Fibroblast of peridontal ligament (primary cell): ENCODE data around the gene MRPL2.
"Not testable (repeated sequence)": the region's sequence is repeated elsewhere in the genome, so short reads cannot be mapped to it uniquely, and the experiment has no call there.

ENCODE experiments used
- DNase-seq: peaks from one replicate; pipeline ENCODE4 v3.0.0-alpha.2; 2010; ENCODE audit errors: extremely low read depth

Gene MRPL2

GRCh38 chr6:43053545-43054205 lies 5.6 kb downstream of the MRPL2 start, which contains the start of gene CUL7:
TSS of gene CUL7 (minus strand) at chr6:43053851. CDS start at chr6:43052788, 1,063 bp downstream.
- peak; percentile 94 for DNase-seq

GRCh38 chr6:43052842-43053544 lies 6.2 kb downstream of the MRPL2 start:
- peak; percentile 34 for DNase-seq

DNA sequence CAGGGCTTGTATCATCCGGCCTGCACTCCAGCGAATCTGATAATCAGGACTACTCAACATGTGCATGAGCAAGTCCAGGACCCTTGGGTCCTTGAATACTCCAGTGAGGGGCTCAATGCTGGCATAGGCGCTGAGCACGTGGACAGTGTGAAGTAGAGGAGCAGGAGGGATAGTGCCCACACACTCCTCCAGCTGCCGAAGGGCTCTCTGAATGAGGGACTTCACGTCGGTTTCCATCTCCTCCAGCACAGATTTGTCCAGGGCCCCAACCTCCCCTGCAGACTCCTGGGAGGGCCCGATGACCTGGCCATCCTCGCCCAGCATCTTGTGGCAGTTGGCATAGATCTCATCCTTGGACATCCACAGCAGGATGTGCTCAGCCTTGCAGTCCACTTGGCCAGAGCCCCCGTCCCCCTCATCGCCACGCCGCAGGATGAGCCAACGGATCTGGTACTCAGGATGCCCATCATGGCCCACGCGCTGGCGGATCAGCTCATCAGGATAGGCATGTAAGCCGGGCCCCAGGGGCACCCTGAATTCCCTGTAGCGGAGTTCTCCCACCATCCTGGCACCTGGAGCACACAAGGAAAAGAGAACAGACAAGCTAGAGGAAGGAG lies 6.9 kb downstream of the MRPL2 start:
- no peak for DNase-seq

DNA sequence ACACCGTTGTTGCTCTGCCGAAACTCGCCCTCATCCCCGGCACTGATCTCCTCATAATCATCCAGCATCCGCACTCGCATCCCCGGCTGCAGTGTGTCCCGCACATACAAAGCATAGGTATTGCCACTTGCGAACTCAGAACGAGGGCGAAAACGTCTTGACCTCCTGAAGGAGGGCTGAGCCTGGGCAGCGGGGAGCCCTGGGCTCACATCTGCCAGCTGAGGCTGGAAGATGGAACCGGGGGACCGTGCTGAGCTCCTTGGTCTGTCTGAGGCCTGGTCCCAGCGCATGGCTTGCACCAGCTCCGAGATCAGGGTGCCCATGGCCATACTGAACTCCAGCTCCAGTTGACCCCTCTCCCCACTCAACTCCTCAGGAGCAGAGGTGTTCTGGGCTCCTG lies 8.3 kb downstream of the MRPL2 start:
- DNase-seq, result no peak

GRCh38 chr6:43047998-43048397 lies 11.2 kb downstream of the MRPL2 start:
- no peak for DNase-seq

GRCh38 chr6:43045371-43045930 lies 13.8 kb downstream of the MRPL2 start:
- no peak for DNase-seq

- DNase-seq, result no peak
Measured at GRCh38 chr6:43043310-43043709, 15.9 kb downstream of the MRPL2 start.

DNA sequence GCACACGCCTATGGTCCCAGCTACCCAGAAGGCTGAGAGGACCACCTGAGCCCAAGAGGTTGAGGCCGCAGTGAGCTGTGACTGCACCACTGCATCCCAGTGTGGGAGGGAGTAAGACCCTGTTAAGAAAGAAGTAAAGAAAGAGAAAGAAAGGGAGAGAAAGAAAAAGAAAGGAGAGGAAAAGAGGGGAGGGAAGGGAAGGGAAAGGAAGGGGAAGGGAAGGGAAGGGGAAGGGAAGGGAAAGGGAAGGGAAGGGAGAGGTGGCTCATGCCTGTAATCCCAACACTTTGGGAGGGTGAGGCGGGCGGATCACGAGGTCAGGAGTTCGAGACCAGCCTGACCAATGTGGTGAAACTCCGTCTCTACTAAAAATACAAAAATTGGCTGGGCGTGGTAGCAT lies 17.8 kb downstream of the MRPL2 start:
- not testable (repeated sequence) for DNase-seq

GRCh38 chr6:43040542-43041257 lies 18.5 kb downstream of the MRPL2 start:
- no peak for DNase-seq

DNA sequence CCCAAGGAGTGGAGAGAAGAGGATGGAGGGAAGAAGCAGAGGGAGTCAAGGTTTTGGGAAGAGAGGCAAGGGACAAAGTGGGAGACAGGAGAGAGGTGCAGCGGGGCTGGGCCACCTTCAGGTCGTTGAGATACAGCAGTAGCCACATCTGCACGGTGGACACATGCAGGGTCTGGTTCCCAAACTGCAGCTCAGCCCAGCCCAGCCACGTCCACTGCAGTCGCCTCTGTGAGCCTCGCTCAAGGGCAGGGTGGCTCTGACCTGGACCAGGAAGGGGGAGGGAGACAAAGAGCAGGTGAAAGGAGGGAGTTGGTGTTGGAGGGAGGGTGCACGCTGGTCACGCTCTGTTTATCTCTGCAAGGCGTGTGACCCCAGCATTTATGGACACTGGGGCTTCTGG lies 20.5 kb downstream of the MRPL2 start:
- no peak for DNase-seq

DNA sequence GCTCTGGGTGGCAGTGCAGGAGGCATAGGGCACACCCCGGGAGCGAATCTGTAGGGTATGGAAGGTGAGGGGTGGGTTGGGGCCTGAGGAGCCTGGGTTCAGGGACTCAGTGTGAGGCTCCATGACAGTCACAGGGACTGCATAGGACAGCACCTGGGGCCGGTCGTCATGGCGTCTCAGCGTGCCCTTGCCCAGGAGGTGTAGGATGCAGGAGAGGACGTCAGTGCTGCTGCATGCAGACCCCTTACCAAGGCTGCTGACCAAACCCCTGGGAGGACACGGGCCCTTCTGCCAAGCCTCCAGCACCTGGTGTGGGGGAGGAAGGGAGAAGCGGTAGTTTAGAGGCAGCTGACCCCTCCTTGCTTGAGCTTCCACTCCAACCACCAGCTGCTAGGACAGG lies 21.5 kb downstream of the MRPL2 start:
- no peak for DNase-seq

DNA sequence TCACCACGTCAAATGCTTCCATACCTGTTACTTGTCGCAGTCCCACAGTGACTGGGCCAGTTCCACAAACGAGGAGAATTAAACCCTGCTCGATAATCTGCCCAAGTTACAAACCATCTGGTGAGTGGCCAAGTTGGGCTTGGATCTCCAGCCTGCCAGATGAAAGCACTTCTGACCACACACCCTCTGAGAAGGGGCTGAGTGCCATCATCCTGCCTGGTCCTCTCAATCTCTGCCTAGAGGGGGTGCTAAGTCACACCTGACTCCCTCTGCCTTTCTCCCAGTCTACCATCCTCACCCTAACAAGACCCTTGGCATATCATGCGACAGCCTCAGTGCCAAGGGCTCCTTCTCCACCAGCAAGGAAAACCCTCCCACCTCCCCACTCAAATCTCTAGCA lies 22.0 kb downstream of the MRPL2 start:
- peak; percentile 23 for DNase-seq

DNA sequence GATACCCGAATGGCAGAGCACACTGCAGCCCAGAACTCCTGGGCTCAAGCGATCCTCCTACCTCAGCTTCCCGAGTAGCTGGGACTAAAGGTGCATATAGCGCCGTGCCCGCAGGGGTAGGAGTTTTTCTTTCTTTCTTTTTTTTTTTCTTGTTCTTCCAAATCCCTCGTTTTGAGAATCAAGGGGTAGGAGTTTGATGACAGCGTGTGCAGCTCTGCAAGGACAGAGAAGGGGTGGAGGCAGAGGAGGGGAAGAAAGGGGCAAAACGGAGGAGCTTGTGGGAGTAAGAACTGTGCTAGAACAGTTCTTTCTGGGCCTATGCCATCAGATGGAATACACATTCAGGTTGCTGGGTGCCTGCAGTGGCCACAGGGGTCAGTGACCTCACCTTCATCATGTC lies 22.5 kb downstream of the MRPL2 start:
- DNase-seq, result no peak

GRCh38 chr6:43035495-43036194 lies 23.6 kb downstream of the MRPL2 start:
- no peak for DNase-seq

- DNase-seq, result no peak
Measured at GRCh38 chr6:43034190-43034525, 25.1 kb downstream of the MRPL2 start.

DNA sequence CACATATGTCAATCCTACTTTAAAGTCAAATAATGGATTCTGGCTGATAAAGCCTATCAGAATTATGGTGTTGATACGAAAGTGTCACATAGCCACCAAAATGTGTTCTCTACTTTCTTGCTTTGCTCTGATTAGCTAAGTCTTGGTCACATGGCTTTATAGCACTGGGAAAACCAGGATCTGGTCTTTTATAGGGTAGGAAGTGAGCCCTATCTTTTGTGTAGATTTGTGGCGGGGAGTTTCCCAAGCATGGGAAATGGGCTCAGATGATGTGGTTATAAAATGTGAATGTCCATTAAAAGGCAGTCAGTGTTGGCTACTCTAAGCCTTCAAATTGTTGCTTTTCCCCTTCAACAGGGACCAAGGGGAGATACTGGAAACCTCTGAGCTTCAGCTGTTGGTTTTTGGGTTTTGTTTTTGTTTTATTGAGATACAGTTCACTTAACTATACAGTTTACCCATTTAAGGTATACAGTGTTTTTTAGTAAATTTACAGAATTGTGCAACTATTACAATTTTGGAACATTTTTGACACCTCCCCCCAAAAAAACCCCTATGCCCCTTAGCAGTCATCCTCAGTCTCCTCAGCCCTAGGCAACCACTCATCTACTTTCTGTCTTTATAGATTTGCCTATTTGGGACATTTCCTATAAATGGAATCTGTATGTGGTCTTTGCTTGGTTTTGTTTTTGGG lies 25.6 kb downstream of the MRPL2 start:
- no peak for DNase-seq

GRCh38 chr6:43032326-43032725 lies 26.9 kb downstream of the MRPL2 start:
- no peak for DNase-seq

DNA sequence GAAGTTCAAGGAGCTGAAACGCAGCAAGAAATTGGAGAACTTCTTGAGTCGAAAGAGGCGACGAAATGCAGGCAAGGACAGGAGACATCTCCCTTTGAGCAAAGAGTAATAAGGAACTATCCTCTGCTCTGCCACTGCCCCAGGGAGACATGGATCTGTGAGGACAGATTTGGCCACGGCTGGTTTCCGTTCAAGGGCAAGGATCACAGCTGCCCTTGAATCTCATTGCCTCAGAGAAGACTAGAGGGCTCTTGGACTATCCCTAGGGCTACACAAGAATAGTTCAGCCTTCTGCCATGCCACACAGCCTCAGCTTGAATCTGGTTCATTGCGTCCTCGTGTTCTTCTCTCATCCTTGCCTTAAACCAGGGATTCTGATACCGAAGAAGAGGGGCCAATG lies 30.1 kb downstream of the MRPL2 start:
- DNase-seq, result no peak

GRCh38 chr6:43026365-43026764 lies 32.9 kb downstream of the MRPL2 start:
- no peak for DNase-seq

GRCh38 chr6:43024436-43024835 lies 34.8 kb downstream of the MRPL2 start:
- DNase-seq, result no peak
